MG63 (cell line): ENCODE data around the gene GATA2. TPM values are rescaled to one million over a fixed set of nuclear protein-coding genes. Genes with fewer than 3 reads are reported as not detected.

Experiments used
- DNase-seq: peaks from one replicate; pipeline ENCODE4 v3.0.0-alpha.2; 2020
- H3K27me3 ChIP-seq: fragments of 250-450 bp; sonication (Bioruptor Pico); 2 replicates; pipeline ENCODE4 v1.5.1; 2020; ENCODE audit warnings: mild to moderate bottlenecking, moderate library complexity
- H3K36me3 ChIP-seq: fragments of 250-450 bp; sonication (Bioruptor Pico); 2 replicates; pipeline ENCODE4 v1.5.1; 2020; ENCODE audit warnings: mild to moderate bottlenecking, moderate library complexity
- H3K4me3 ChIP-seq: fragments of 250-450 bp; sonication (Bioruptor Pico); 2 replicates; pipeline ENCODE4 v1.5.1; 2020; ENCODE audit warnings: mild to moderate bottlenecking, moderate library complexity
- H3K9me3 ChIP-seq: fragments of 250-450 bp; sonication (Bioruptor Pico); 2 replicates; pipeline ENCODE4 v1.5.1; 2020; ENCODE audit warnings: mild to moderate bottlenecking, moderate library complexity
- total RNA-seq: library from RNA; depleted of rRNA; stranded (reverse); fragments of >200 nt; shearing (Covaris generic); gene quantifications from 2 replicates; pipeline ENCODE4 v1.2.3, GENCODE V29; 2014; ENCODE audit warnings: low replicate concordance

Gene GATA2
- total RNA-seq, 1 experiment from 2014 or later = 2.6 TPM

- Histone ChIP-seq H3K36me3 (no peaks in the 10 kb centered on the region), H3K9me3 (no peaks in the 10 kb centered on the region), H3K4me3 (no peak overlapping the region), H3K27me3 (peaks cover 13% of the 10 kb centered on the region)
- DNase-seq = no peak
Observed at GRCh38 chr3:128504963-128505730, 12.1 kb upstream of the GATA2 start.

GRCh38 chr3:128504533-128504915 lies 11.5 kb upstream of the GATA2 start:
- Histone ChIP-seq H3K36me3 (no peaks in the 10 kb centered on the region), H3K27me3 (peaks cover 13% of the 10 kb centered on the region), H3K4me3 (no peak overlapping the region), H3K9me3 (no peaks in the 10 kb centered on the region)
- DNase-seq = no peak

DNA sequence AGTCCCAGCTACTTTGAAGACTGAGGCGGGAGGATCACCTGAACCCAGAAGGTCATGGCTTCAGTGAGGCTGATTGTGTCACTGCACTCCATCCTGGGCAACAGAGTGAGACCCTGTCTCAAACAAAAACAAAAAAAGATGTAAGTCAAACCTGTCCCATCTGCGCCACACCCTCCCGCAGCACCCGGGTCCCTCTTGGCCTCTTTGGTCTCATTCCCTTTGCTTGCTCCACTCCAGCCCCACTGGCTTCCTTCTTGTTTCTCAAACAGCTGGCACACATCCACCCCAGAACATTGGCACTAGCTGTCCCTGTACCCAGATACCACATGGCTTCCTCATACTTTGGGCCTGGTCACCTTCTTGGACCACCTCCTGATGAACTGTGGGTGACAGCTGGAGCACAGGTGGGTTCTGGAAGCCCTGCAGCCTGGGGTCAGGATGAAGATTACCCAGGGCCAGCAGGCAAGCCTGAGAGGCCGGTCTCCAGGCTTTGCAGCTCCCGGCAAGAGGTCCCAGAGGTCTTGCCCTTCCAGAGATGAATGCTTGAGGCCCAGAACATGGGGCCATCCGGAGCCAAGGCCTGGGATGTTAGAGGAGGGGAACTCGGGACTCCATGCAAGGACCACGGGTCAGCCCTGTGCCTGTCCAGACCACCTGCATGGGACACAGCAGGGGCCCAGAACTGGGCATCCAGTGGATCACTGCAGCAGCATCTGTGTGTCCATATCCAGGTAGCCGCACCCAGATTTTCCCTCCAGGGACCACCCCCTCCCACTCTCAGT lies 10.9 kb upstream of the GATA2 start:
- H3K36me3 ChIP-seq = no peaks in the 10 kb centered on the region
- H3K9me3 ChIP-seq = no peaks in the 10 kb centered on the region
- DNase-seq = no peak
- H3K4me3 ChIP-seq = no peak overlapping the region
- peaks cover 13% of the 10 kb centered on the region for H3K27me3 ChIP-seq

- H3K36me3 ChIP-seq = no peaks in the 10 kb centered on the region
- peaks cover 13% of the 10 kb centered on the region for H3K27me3 ChIP-seq
- DNase-seq = no peak
- H3K9me3 ChIP-seq = no peaks in the 10 kb centered on the region
- no peak overlapping the region for H3K4me3 ChIP-seq
Observed at GRCh38 chr3:128503164-128503651, 10.2 kb upstream of the GATA2 start.

DNA sequence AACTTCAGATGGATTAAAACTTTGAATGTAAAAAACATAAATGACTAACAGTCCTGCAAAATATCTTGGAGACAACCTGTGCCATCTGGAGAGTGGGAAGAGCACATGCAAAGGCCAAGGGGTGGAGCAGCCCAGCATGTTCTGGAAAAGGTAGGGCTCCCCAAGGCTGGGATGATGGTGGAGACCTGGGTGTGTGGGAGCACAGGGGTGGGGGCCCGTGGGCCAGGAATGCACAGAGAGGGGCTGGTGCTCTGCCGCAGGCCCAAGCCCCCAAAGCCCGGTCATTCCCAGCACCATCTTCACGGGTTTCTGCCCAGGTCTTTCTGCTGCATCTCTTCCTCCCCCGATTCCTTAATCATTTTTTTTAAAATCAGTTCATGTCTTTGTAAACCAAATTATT lies 9.7 kb upstream of the GATA2 start:
- no peak for DNase-seq

DNA sequence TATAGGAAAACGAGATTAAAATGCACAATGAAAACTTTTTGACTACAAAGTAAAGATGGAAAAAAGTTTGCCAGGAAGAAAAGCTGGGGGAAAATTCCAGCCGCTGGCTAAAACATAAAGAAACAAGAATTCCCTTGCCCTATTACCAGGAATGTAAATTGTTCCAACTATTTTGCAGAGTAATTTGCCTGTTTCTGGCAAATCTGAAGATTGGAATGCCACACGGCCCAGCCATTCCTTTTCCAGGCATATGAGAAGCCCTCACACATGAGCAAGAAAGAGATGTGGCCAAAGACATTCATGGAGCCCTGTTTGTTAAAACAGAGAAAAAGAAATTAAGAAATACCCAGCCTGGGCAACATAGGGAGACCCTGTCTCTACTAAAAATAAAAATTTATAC lies 8.4 kb upstream of the GATA2 start:
- H3K9me3 ChIP-seq = no peaks in the 10 kb centered on the region
- peaks cover 17% of the 10 kb centered on the region for H3K27me3 ChIP-seq
- DNase-seq = no peak
- no peak overlapping the region for H3K4me3 ChIP-seq
- no peaks in the 10 kb centered on the region for H3K36me3 ChIP-seq

More for the DNA sequence above, 9.7 kb upstream of the GATA2 start:
- no peaks in the 10 kb centered on the region for H3K9me3 ChIP-seq
- no peaks in the 10 kb centered on the region for H3K36me3 ChIP-seq
- H3K4me3 ChIP-seq = no peak overlapping the region
- H3K27me3 ChIP-seq = peaks cover 11% of the 10 kb centered on the region

- Histone ChIP-seq H3K36me3 (no peaks in the 10 kb centered on the region), H3K4me3 (no peak overlapping the region), H3K9me3 (no peaks in the 10 kb centered on the region), H3K27me3 (peaks cover 17% of the 10 kb centered on the region)
- no peak for DNase-seq
Observed at GRCh38 chr3:128500556-128500955, 7.6 kb upstream of the GATA2 start.

GRCh38 chr3:128499724-128500275 lies 6.8 kb upstream of the GATA2 start:
- no peak for DNase-seq
- no peaks in the 10 kb centered on the region for H3K9me3 ChIP-seq
- H3K27me3 ChIP-seq = peaks cover 17% of the 10 kb centered on the region
- H3K4me3 ChIP-seq = no peak overlapping the region
- H3K36me3 ChIP-seq = no peaks in the 10 kb centered on the region

DNA sequence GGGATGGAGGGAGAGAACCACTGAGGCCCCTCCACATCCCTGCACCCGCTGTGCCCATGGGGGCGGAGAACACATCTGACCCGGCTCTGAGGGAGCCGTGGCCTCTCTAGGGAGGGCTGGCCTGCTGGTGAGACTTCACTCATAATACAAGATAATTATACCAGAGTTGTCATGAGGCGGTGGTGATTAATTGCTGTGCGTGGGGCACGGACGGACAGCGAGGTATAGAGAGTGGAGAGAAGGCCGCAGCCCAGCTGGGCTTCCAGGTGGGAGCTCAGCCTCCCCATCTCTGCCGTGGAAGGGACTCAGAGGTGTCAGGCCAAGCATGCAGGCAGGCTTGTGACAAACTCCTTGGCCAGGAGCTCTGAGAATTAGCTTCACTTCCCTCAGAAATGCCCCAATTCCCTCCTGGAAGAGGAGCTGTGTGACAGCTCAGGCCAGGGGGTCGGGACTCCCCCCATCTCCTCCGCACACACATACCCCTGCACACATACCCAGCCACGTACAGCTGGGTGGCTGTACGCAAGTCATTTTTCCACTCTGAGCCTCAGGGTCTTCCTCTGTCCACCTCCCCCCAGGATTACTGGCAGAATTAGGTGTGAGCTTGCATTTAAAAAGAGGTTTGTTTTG lies 6.0 kb upstream of the GATA2 start:
- H3K36me3 ChIP-seq = no peaks in the 10 kb centered on the region
- H3K4me3 ChIP-seq = no peak overlapping the region
- no peaks in the 10 kb centered on the region for H3K9me3 ChIP-seq
- DNase-seq = no peak
- H3K27me3 ChIP-seq = peaks cover 23% of the 10 kb centered on the region

DNA sequence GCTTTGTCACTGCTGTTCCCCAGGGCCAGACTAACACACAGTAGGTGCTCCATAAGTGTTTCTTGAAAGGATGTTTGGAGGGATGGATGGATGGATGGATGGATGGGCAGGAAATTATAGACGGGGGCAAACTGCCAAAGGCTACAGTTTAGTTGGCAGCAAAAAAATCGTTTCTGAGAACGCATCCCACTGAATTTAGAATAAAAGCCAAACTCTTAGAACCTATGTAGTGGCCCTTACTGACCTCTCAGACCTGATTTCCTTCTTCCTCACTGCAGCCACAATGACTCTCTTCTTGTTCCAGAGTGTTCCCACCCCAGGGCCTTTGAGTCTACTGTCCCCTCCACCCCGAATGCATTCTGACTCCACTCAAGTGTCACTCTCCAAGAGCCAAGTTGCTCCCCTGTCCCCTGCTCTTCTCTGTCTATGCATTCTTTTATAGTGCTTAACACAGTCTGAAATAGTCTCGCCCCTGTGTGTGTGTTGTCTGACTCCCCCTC lies 5.2 kb upstream of the GATA2 start:
- DNase-seq = no peak
- Histone ChIP-seq H3K4me3 (no peak overlapping the region; the same call in 1 of the 2 replicates), H3K27me3 (peaks cover 31% of the 10 kb centered on the region), H3K36me3 (no peaks in the 10 kb centered on the region), H3K9me3 (no peaks in the 10 kb centered on the region)

DNA sequence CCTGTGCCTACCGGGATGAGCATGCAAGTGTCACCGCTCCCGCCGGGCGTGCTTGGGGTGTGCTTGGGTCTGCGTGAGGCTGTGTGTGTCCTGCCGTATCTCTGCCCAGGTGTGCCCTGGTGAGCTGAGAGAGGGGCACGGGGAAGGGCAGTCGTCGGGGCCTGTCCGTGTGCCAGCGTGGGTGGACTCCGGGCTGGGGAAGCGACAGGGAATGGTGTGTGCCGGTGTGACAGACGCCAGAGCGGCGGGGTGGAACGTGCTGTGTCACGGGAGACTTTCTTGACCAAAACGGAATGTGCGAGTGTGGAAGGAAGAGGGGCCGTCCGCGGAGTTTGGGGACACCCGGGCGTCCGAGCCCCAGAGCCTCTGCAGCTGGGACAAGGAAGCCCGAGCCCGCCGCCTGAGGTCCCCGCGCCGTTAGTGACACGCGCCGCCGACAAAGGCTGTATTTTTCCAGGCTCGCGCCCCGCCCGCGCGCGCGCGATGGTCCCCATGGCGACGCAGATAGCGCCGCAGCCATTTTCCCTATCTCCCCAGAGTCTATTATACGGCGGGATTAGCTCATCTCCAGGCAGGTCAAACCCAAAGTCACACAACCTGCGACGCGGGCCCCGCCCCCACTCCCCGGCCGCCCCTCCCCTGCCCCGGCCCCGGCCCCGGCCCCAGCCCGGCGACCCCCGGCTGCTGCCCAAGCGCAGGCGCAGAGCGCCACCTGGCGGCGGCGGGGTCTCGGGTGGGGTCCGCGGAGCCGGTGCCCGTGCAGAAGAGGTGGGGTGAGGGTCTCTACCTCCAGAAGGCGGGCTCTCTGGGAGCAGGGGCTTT lies 4.5 kb upstream of the GATA2 start:
- H3K36me3 ChIP-seq = no peaks in the 10 kb centered on the region
- H3K9me3 ChIP-seq = no peaks in the 10 kb centered on the region
- peak; percentile 46 for DNase-seq

DNA sequence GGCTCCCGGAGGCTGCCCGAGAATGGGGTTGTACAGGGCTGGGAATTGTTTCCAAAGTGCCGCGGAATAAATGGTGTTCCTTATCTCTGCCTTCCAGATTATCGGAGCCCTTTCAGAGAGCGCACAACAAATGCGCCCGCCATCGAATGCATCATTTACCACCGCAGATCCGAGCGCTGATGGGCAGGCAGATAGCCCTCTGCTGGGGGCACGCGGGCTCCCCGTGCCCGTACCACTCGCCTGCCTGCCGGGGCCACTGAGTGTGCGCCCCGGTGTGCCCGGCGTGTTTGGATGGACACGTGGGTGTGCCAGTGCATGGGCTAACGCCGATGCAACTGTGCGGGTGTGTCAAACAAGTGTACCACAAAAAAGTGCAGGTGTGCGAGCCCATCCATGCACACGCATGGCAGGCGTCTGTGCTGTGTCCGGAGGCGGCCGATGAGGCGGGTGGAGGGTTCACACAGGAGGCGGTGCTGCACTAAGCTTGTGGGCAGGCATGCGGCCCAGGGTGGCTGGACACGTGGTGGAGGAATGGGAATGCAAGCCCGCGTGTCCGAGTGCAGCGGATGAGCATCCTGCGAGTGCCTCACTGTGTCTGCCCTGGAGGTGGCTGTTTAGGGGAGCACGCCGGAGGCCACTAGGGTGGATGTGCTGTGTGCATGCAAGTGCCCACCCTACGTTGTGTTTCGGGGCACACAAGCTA lies 3.8 kb upstream of the GATA2 start:
- H3K27me3 ChIP-seq = peaks cover 44% of the 10 kb centered on the region
- DNase-seq = peak; percentile 31
- H3K4me3 ChIP-seq = no peak overlapping the region
- no peaks in the 10 kb centered on the region for H3K36me3 ChIP-seq
- no peaks in the 10 kb centered on the region for H3K9me3 ChIP-seq

More for the DNA sequence above, 4.5 kb upstream of the GATA2 start:
- peak overlapping the region; percentile 48 for H3K4me3 ChIP-seq
- H3K27me3 ChIP-seq = peaks cover 36% of the 10 kb centered on the region

GRCh38 chr3:128496019-128496601 lies 3.1 kb upstream of the GATA2 start:
- Histone ChIP-seq H3K36me3 (no peaks in the 10 kb centered on the region), H3K27me3 (peaks cover 46% of the 10 kb centered on the region), H3K9me3 (no peaks in the 10 kb centered on the region), H3K4me3 (no peak overlapping the region)
- DNase-seq = no peak

DNA sequence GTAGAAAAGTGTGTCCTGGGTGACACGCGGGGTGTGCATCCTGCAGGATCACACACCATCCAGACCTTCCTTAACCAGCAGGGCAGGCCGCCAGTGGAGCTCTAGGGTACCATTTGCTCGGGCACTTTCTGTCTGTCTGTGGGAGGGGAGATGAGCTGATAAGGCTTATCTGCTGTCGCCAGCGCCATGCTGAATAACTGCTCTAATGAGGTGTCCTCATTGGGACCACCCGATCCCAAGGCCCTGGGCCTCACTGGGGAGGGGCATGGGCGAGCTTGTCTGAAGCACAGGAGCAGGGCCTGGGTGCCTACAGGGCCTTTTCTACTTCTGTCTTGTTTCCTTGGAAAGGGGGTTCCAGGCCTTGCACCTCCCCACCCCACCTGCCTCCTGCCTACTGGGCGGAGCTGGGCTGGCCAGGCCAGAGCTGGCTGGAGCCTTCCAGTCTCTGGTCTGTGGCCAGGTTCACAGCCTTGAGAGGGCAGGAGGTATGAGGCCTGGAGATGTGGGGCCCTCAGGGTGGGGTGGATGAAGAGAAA lies 2.5 kb upstream of the GATA2 start:
- H3K4me3 ChIP-seq = no peak overlapping the region
- no peak for DNase-seq
- no peaks in the 10 kb centered on the region for H3K36me3 ChIP-seq
- no peaks in the 10 kb centered on the region; the same call in 1 of the 2 replicates for H3K9me3 ChIP-seq
- peaks cover 50% of the 10 kb centered on the region for H3K27me3 ChIP-seq

- no peak overlapping the region for H3K4me3 ChIP-seq
- no peaks in the 10 kb centered on the region; the same call in 1 of the 2 replicates for H3K9me3 ChIP-seq
- DNase-seq = no peak
- H3K36me3 ChIP-seq = no peaks in the 10 kb centered on the region
- peaks cover 62% of the 10 kb centered on the region for H3K27me3 ChIP-seq
Observed at GRCh38 chr3:128494367-128494650, 1.3 kb upstream of the GATA2 start.
